IMR-90 (cell line): Measurements from ENCODE around the gene MDM2.

ENCODE experiments used
- CEBPB ChIP-seq: IDR thresholded peaks from 2 replicates; pipeline ENCODE4 v1.6.1; 2012; ENCODE audit warnings: low read depth, low read length, improper control_type of control experiment
- MXI1 ChIP-seq: IDR thresholded peaks from 2 replicates; pipeline ENCODE4 v1.6.1; 2012; ENCODE audit warnings: low read depth, mild to moderate bottlenecking, low read length, moderate library complexity, borderline replicate concordance
- SMC3 ChIP-seq: fragments of 150-350 bp; IDR thresholded peaks from 2 replicates; pipeline ENCODE4 v1.6.1; 2016; ENCODE audit warnings: low read depth, mild to moderate bottlenecking, antibody characterized with exemption, low read length, moderate library complexity

DNA sequence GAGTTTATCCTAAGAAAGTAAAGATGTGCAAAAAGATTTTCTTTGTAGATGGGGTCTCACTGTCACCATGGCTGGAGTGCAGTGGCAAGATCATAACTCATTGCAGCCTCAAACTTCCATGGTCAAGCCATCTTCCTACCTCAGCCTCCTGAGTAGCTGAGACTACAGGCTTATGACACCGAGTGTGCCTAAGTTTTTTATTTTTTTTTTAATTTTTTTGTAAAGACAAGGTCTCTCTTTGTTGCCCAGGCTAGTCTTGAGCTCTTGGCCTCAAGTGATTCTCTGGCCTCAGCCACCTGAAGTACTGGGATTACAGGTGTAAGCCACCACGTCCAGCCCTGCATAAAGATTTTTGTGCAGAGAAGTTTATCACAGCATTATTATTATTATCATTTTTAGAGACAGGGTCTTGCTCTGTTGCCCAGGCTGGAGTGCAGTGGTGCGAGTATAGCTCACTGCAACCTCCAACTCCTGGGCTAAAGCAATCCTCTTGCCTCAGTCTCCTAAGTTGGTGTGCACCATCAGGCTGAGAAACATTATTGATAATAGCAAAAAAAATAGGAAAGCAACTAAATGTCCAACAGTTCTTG, 19.3 kb upstream of the MDM2 start:
- TF ChIP-seq SMC3 (no peak), MXI1 (no peak), CEBPB (no peak)
